IMR-90 (cell line): Measurements from ENCODE around the gene SLC38A9. TPM values are rescaled to one million over a fixed set of nuclear protein-coding genes. Genes with fewer than 3 reads are reported as not detected.
A peak's percentile ranks its signal among the peaks of the same experiment; 100 is the strongest.
"Not testable (repeated sequence)": the region's sequence is repeated elsewhere in the genome, so short reads cannot be mapped to it uniquely, and the experiment has no call there.

ENCODE experiments used
- ATAC-seq: fragments of 200-7000 bp; cut with Tn5 transposase; 2 replicates; pipeline ENCODE4 v1.9.1; 2020; ENCODE audit warnings: low read depth, mild to moderate bottlenecking, moderate library complexity
- BruUV-seq: library from RNA; stranded (reverse); fragments of 400-500 nt; replicated peaks from 2 replicates; lab custom pipeline; 2021; lab: Mats Ljungman, UMichigan
- CTCF ChIA-PET: fragments of 300-600 bp; formaldehyde crosslinking; extraction: SDS; loops from one replicate; lab custom pipeline; 2021; ENCODE audit warnings: antibody characterized with exemption; lab: Yijun Ruan, JAX
- POLR2A ChIA-PET: fragments of 300-600 bp; sonication (Branson Sonifier 250); formaldehyde crosslinking; loops from one replicate; lab custom pipeline; 2022; ENCODE audit warnings: antibody characterized with exemption; ENCODE audit not compliant: unreplicated experiment; lab: Charles Lee
- DNase-seq: peaks from one replicate; pipeline ENCODE4 v3.0.0; 2013
- H2AFZ ChIP-seq: replicated peaks from 2 replicates; pipeline ENCODE3; 2013; ENCODE audit warnings: low read length, mild to moderate bottlenecking; ENCODE audit not compliant: poor library complexity
- H2AK5ac ChIP-seq: 2 replicates; pipeline ENCODE4 v1.6.1; 2013; ENCODE audit warnings: low read depth, low read length, inconsistent platforms
- H2AK9ac ChIP-seq: replicated peaks from 2 replicates; pipeline ENCODE3; 2013; ENCODE audit warnings: mild to moderate bottlenecking, low read depth, low read length, moderate library complexity; ENCODE audit not compliant: poor library complexity
- H2BK120ac ChIP-seq: 2 replicates; pipeline ENCODE4 v1.6.1; 2013; ENCODE audit warnings: low read depth, low read length, inconsistent platforms
- H2BK15ac ChIP-seq: 3 replicates; pipeline ENCODE4 v1.6.1; 2013; ENCODE audit warnings: low read depth, low read length, inconsistent platforms
- H2BK20ac ChIP-seq: 2 replicates; pipeline ENCODE4 v1.6.1; 2013; ENCODE audit warnings: low read depth, mild to moderate bottlenecking, inconsistent platforms, low read length, moderate library complexity
- H2BK5ac ChIP-seq: 2 replicates; pipeline ENCODE4 v1.6.1; 2013; ENCODE audit warnings: mild to moderate bottlenecking, low read depth, low read length, inconsistent platforms; ENCODE audit not compliant: poor library complexity, severe bottlenecking
- H3K14ac ChIP-seq: replicated peaks from 2 replicates; pipeline ENCODE4 v1.6.1; 2013; ENCODE audit warnings: low read depth, low read length, inconsistent platforms
- H3K18ac ChIP-seq: 2 replicates; pipeline ENCODE4 v1.6.1; 2013; ENCODE audit warnings: low read depth, low read length, control low read depth
- H3K23ac ChIP-seq: 2 replicates; pipeline ENCODE4 v1.6.1; 2013; ENCODE audit warnings: low read depth, low read length, inconsistent platforms
- H3K27ac ChIP-seq: 2 replicates; pipeline ENCODE4 v1.5.1; 2013; ENCODE audit warnings: mild to moderate bottlenecking, control low read depth, low read length; ENCODE audit not compliant: insufficient read depth
- H3K27me3 ChIP-seq: 2 replicates; pipeline ENCODE4 v1.6.1; 2013; ENCODE audit warnings: low read length; ENCODE audit not compliant: control insufficient read depth, insufficient read depth
- H3K36me3 ChIP-seq: 2 replicates; pipeline ENCODE4 v1.6.1; 2013; ENCODE audit warnings: low read length, mixed read lengths; ENCODE audit not compliant: control insufficient read depth, insufficient read depth
- H3K4ac ChIP-seq: 2 replicates; pipeline ENCODE4 v1.6.1; 2013; ENCODE audit warnings: low read depth, low read length, inconsistent platforms
- H3K4me1 ChIP-seq: 2 replicates; pipeline ENCODE4 v1.6.1; 2013; ENCODE audit warnings: low read length, mixed read lengths; ENCODE audit not compliant: control insufficient read depth, insufficient read depth
- H3K4me2 ChIP-seq: 2 replicates; pipeline ENCODE4 v1.6.1; 2013; ENCODE audit warnings: low read depth, mild to moderate bottlenecking, control low read depth, low read length, moderate library complexity
- H3K4me3 ChIP-seq: 2 replicates; pipeline ENCODE4 v1.5.1; 2013; ENCODE audit warnings: low read depth, mild to moderate bottlenecking, control low read depth, low read length, moderate library complexity; ENCODE audit not compliant: insufficient read depth
- H3K56ac ChIP-seq: 2 replicates; pipeline ENCODE4 v1.6.1; 2013; ENCODE audit warnings: low read length, inconsistent platforms; ENCODE audit not compliant: insufficient read depth; ENCODE audit errors: extremely low read depth
- H3K79me1 ChIP-seq, 2 experiments: 2 replicates each; pipeline ENCODE4 v1.6.1; 2013; ENCODE audit warnings: low read length in 2 of 2, inconsistent platforms in 1 of 2, low read depth in 1 of 2
- H3K9ac ChIP-seq: 2 replicates; pipeline ENCODE4 v1.6.1; 2013; ENCODE audit warnings: low read depth, low read length, control low read depth
- H3K9me1 ChIP-seq: 2 replicates; pipeline ENCODE4 v1.6.1; 2013; ENCODE audit warnings: low read length, inconsistent platforms; ENCODE audit not compliant: insufficient read depth
- H3K9me3 ChIP-seq: 2 replicates; pipeline ENCODE4 v1.6.1; 2013; ENCODE audit warnings: low read length; ENCODE audit not compliant: control insufficient read depth, insufficient read depth
- H4K20me1 ChIP-seq: 2 replicates; pipeline ENCODE4 v1.6.1; 2013; ENCODE audit warnings: low read length, inconsistent platforms; ENCODE audit not compliant: insufficient read depth
- H4K5ac ChIP-seq: 2 replicates; pipeline ENCODE4 v1.6.1; 2013; ENCODE audit warnings: mild to moderate bottlenecking, low read depth, low read length, control low read depth
- H4K8ac ChIP-seq, 2 experiments: 2 replicates each; pipeline ENCODE4 v1.6.1; 2013; ENCODE audit warnings: low read depth in 2 of 2, low read length in 2 of 2, control low read depth in 1 of 2, inconsistent platforms in 1 of 2
- H4K91ac ChIP-seq: 2 replicates; pipeline ENCODE4 v1.6.1; 2013; ENCODE audit warnings: low read depth, low read length, inconsistent platforms; ENCODE audit not compliant: insufficient read depth
- USF2 ChIP-seq: fragments of 150-350 bp; IDR thresholded peaks from 2 replicates; pipeline ENCODE4 v1.6.1; 2017; ENCODE audit warnings: mild to moderate bottlenecking, antibody characterized with exemption, low read length, low read depth
- WGBS, 2 experiments: methylation state at CpG; one replicate each; pipeline versions ENCODE4 v1.1.5 to v1.1.7; 2013; ENCODE audit warnings: missing lambda C conversion rate in 2 of 2; ENCODE audit not compliant: insufficient read length in 1 of 2; ENCODE audit errors: extremely low coverage in 2 of 2; 5-methylcytosine and 5-hydroxymethylcytosine counted together
- dilution Hi-C: fragments of 300-500 bp; cut with HindIII; formaldehyde crosslinking; loops from one replicate; pipeline ENCODE4 v1.14.3; 2018; ENCODE audit warnings: low sequenced_read_pairs; ENCODE audit not compliant: unreplicated experiment
- in situ Hi-C: fragments of 300-500 bp; cut with MboI; formaldehyde crosslinking; loops from 3 replicates; pipeline ENCODE4 v1.14.3; 2019; ENCODE audit warnings: low sequenced_read_pairs, inconsistent platforms, mixed read lengths
- intact Hi-C: fragments of 100-400 bp; cut with micrococcal nuclease; formaldehyde crosslinking; loops from 2 replicates; pipeline ENCODE4 v1.10.0; 2022
- polyA plus RNA-seq, 3 experiments: library from polyadenylated mRNA; depleted of rRNA; stranded (reverse); fragments of >200 nt; gene quantifications; 2 replicates each; pipeline ENCODE4 v1.2.3, GENCODE V29; 2012; ENCODE audit warnings: low replicate concordance in 1 of 3
- total RNA-seq: library from RNA; depleted of rRNA; stranded (reverse); fragments of >200 nt; gene quantifications from 2 replicates; pipeline ENCODE4 v1.2.3, GENCODE V29; 2012

The SLC38A9 gene
- total and polyA plus RNA-seq, 2 of the 4 experiments (the other 2 are of a cell fraction) = 10.5 to 24.2 TPM

GRCh38 chr5:55608595-55609349, 103.4 kb downstream of the SLC38A9 start:
- no peak overlapping the region for H2BK120ac ChIP-seq
- no peak for DNase-seq
- H2AK5ac ChIP-seq = peak overlapping the region; percentile 76
- intact Hi-C loops (no loop called here), dilution Hi-C loops (no loop called here), in situ Hi-C loops (no loop called here)
- ChIA-PET POLR2A (no interaction called here), CTCF (interaction anchor here (0.6 to 0.7 kb wide), 2 partner anchors 32 to 52 kb away, joined by 3 read pairs; no protein-coding TSS in a partner anchor)
- TF ChIP-seq USF2 = no peak
- H2AFZ ChIP-seq = no peak overlapping the region
- no peak overlapping the region for H3K56ac ChIP-seq
- H3K9me1 ChIP-seq = no peaks in the 10 kb centered on the region; the same call in 1 of the 2 replicates
- no peak overlapping the region for H3K4me2 ChIP-seq
- ATAC-seq = no peak
- H3K27me3 ChIP-seq = no peaks in the 10 kb centered on the region
- WGBS, 2 experiments = no CpG with 5 or more reads among the region's 6 CpGs
- no peaks in the 10 kb centered on the region for H3K79me1 ChIP-seq
- H4K8ac ChIP-seq = no peak overlapping the region
- no peak overlapping the region for H3K4me3 ChIP-seq
- no peaks in the 10 kb centered on the region for H3K9me3 ChIP-seq
- H3K9ac ChIP-seq = no peak overlapping the region
- no peak overlapping the region for H3K14ac ChIP-seq
- no peak overlapping the region for H3K18ac ChIP-seq
- H2BK15ac ChIP-seq = no peak overlapping the region
- no peak overlapping the region for H2AK9ac ChIP-seq
- H3K4me1 ChIP-seq = peaks cover 4% of the 10 kb centered on the region
- H3K27ac ChIP-seq = no peak overlapping the region
- no peaks in the 10 kb centered on the region for H4K20me1 ChIP-seq
- H3K36me3 ChIP-seq = no peaks in the 10 kb centered on the region
- H4K5ac ChIP-seq = no peak overlapping the region
- no TSS peak for BruUV-seq
- no peak overlapping the region for H2BK20ac ChIP-seq
- no peak overlapping the region for H3K4ac ChIP-seq
- H3K23ac ChIP-seq = no peak overlapping the region
- no peak overlapping the region for H4K91ac ChIP-seq
- no peak overlapping the region for H2BK5ac ChIP-seq

- H2AFZ ChIP-seq, in situ Hi-C loops, H4K8ac ChIP-seq, H3K4me2 ChIP-seq, H3K27me3 ChIP-seq, H2AK9ac ChIP-seq, CTCF ChIA-PET, H3K23ac ChIP-seq, H3K79me1 ChIP-seq, H3K36me3 ChIP-seq, H3K18ac ChIP-seq, H2BK120ac ChIP-seq, H3K27ac ChIP-seq, H3K9me1 ChIP-seq, H3K9me3 ChIP-seq, H4K20me1 ChIP-seq, H4K5ac ChIP-seq, intact Hi-C loops, BruUV-seq, H3K14ac ChIP-seq, H3K9ac ChIP-seq, H2AK5ac ChIP-seq, H3K56ac ChIP-seq, H2BK20ac ChIP-seq, dilution Hi-C loops, H3K4ac ChIP-seq, H3K4me3 ChIP-seq, H2BK15ac ChIP-seq: not testable (repeated sequence)
- H2BK5ac ChIP-seq = peak overlapping the region; percentile 41
- 0 out of 2 replicates have a peak overlapping the region, but pooled peaks have one; percentile 5 for H4K91ac ChIP-seq
- H3K4me1 ChIP-seq = peaks cover 10% of the 10 kb centered on the region
- ATAC-seq = peak; percentile 34; the same call in 1 of the 2 replicates
- DNase-seq = peak; percentile 52
- 0% methylated on average over 1 of the region's 5 CpGs; no CpG with 5 or more reads in 1 of the 2 experiments for WGBS, 2 experiments
- POLR2A ChIA-PET = interaction anchor here (0.6 kb wide), 1 partner anchor 31 kb away, joined by 3 read pairs; no protein-coding TSS in a partner anchor
Observed at GRCh38 chr5:55607309-55607708, 104.8 kb downstream of the SLC38A9 start.
